NCI-H1092 treated with DMSO at 0.1 percent for 48 hours (cell line): ENCODE results near the gene RAN.
"Not testable (repeated sequence)": the region's sequence is repeated elsewhere in the genome, so short reads cannot be mapped to it uniquely, and the experiment has no call there.

Experiments
- DNase-seq: peaks from one replicate; lab custom pipeline; 2025; lab: John Stamatoyannopoulos, UW

RAN gene

DNA sequence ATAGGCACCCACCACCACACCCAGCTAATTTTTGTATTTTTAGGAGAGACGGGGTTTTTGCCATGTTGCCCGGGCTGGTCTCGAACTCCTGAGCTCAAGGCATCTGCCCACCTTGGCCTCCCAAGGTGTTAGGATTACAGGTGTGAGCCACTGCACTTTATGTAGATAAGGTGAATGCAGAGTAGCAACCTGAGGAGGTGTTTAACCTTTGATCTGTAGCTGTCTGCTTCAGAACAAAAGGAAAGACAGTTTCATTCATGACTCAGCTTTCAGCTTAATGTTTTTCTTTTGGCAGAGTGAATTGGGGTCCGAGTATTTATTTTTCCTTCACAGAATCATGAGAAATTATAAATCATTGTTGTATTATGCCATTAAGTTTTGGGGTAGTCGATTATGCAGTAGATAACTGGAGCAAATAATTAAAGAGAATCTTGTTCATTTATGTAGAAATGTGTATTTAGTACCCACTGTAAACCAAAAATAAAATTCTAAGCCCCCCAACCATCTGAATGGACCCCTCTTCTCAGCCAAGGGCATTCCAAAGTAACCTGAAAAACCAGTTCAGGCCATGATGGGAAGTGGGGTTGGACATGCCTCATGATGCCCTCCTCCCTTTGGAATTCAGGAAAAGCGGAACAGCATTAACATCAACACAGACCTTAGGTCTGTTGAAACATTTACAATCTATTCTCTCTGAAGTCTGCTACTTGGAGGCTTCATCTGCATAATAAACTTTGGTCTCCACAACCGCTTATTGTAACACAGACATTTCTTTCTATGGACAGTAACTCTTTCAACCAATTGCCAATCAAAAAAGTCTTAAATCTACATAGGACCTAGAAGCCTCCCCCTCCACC, 22.1 kb upstream of the RAN start:
- DNase-seq: no peak

DNA sequence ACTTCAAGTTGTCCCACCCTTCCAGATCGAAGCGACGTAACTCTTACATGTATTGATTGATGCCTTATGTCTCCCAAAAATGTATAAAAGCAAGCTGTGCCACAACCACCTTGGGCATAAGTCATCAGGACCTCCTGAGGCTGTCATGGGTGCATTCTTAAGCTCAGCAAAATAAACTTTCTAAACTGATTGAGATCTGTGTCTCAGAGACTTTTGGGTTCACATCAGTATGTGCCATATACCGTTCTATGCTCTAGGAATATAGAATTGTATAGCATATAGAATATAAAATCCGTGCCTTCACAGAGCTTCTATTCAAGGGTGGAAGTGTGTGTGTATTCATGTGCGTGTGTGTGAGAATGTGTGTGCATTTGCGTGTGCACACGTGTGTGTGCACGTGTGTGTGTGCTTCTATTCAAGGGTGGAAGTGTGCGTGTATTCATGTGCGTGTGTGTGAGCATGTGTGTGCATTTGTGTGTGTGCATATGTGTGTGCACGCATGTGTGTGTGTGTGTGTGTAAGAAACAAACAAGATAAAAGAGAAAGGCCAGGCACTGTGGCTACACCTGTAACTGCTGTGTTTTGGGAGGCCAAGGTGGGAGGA, 21.3 kb upstream of the RAN start:
- no peak for DNase-seq

DNA sequence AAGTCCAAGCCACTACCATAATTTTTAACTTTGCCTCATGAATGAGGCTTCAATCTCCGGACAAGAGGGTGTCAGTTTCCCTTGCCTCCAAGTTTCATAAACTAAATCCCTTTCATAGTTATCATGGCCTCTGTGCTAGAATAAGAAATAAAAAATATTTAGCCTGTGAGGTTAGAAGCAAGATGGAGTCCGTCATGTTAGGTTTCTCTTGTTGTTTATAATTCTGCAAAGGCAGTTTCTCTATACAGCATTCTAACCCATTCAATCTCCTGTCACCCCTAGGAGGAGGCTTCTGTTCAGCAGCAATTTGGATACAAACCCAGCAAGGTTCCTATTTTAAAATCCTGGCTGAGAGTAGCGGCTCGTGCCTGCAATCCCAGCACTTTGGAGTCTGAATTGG, 15.8 kb upstream of the RAN start:
- DNase-seq: no peak

DNA sequence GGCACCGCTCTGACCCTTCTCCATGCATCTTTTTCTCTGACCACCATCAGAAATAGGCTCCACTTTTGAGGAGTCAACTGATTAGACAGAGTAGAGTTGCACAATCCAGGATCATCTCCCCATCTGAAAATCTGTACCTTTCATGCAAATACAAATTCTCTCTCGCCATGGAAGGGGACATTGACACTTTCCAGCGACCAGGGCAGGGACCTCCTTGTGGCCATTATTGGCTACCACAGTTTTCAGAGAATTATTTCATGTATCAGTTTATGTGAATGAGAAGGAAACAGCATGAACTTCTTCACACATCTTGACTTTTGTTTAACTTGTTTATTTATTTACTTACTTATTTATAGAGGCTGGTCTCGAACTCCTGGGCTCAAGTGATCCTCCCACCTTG, 13.8 kb upstream of the RAN start:
- no peak for DNase-seq

DNA sequence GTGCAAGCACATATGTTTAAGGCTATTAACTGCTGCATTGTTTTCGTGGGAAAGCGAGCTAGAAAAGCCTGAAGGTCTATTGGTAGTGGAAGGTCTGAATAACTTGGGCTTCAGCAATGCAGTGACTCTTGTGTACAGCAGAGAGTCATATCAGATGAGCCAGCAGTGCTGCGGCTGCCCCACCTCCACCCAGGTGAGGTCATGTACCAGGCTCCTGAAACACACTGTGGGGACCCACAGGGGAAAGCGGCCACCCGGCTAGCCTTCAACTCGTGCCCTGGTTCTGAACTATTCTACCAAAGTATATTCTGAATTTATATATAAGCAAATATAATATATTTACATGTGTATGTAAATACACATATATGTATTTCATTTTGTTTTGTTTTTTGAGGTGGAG, 12.7 kb upstream of the RAN start:
- no peak for DNase-seq

DNA sequence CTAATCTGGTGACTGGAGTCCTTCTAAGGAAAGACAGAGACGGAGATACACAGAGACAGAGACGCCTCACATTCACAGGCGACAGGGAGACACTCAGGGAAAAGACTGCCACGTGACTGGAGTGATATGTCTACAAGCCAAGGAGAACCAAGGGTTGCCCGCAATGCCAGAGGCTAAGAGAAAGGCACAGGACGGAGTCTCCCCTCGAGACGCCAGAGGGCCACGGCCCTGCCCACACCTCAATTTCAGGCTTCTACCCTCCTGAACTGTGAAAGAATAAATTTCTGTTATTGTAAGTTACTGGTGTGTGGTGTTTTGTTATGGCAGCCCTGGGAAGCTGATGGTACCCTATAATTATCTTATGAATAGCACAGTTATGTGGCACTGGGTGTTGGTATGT, 11.6 kb upstream of the RAN start:
- DNase-seq: no peak

DNA sequence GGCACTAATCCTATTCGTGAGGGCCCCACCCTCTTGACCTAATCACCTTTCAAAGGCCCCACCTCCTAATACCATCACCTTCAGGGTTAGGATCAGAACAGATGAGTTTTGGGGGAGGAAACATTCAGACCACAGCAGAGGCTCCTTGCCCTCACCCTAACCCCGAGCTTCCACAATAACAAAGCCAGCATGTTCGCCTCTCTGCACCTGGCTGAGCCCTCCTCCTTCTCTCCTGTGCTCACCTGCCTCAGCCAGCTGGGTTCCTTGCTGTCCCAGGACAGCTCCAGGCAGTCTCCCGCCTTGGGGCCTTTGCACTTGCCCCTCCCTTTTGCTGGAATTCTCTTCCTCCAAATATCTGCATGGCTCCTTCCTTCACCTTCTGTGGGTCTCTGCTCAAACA, 9.7 kb upstream of the RAN start:
- no peak for DNase-seq

DNA sequence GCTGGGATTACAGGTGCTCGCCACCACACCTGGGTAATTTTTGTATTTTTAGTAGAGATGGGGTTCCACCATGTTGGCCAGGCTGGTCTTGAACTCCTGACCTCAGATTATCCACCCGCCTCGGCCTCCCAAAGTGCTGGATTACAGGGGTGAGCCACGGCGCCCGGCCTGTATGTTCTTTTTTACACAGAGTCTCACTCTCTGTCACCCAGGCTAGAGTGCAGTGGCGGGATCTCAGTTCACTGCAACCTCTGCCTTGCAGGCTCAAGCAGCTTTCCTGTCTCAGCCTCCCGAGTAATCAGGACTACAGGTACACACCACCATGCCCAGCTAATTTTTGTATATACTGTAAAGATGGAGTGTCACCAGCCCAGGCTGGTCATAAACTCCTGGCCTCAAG, 9.1 kb upstream of the RAN start:
- not testable (repeated sequence) for DNase-seq

DNA sequence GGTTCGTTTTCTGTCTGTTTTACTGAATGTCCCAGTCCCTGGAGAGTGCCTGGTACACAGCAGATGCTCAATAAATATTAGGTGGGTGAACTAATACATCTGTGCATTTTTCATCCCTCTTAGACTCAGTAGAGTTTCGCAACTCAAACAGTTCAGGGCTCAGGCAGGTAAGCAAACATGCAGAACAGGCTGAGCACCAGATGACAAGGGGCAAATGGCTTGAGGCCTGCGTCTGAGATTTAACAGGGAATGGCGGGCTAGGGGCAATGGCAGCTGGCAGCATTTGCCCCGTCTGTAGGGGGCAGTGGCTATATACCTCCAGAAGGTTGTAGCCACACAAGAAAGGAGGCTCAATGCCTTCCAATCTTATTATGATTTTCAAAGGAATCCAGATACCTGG, 8.6 kb upstream of the RAN start:
- DNase-seq: no peak

DNA sequence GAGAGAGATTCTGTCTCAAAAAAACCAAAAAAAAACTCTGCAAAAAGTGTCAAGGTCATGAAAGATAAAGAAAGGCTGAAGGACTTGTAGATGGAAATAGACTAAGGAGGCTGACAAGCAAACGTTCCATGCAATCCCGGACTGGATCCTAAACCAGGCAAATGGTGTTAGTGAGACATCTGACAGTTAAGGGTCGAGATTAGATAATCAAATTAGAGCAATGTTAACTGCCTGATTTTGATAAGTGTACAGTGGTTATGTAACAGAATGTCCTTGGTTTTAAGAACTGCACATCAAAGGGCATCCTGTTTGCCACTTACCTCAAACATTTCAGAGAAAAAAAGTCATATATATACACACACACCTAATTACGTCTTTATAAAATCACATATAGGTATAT, 3.5 kb upstream of the RAN start:
- DNase-seq: no peak

DNA sequence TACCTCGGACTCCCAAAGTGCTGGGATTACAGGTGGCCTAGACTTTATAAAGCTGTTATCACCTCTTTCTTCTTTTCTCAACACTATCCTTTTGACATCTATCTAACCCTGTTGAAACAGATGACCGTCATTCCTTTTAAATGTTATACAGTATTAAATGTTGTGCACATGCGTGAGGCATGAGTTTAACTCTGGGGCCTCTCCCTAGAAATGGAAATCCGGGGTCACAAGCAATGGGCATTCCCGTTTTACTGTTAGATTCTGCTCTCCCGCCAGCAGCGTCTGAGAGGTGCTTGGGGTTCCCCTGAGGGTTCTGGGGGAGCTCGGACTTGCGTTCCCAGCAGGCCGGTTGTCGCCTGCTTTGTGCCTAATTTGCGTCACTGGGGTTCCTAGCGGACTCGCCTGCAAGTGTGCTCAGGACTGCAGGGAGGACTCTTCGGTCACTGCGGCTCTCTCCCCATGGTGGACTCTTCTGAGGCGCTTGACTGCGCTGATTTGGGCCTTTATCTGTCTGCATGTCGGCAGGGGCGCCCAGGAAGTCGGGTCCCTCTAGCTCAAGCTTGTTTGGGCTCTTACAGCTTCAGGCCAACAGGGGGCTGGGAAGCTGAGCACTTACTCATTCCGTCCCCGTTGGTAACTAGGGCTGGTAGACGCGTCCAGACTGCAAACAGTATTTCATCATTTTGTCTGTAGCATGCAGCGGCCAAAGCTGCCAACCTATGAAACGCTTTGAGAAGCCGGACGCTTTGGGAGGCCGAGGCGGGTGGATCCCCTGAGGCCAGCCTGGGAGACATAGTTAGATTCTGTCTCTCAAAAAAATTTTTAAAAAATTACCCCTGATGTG, 1.2 kb upstream of the RAN start:
- peak; percentile 51 for DNase-seq

DNA sequence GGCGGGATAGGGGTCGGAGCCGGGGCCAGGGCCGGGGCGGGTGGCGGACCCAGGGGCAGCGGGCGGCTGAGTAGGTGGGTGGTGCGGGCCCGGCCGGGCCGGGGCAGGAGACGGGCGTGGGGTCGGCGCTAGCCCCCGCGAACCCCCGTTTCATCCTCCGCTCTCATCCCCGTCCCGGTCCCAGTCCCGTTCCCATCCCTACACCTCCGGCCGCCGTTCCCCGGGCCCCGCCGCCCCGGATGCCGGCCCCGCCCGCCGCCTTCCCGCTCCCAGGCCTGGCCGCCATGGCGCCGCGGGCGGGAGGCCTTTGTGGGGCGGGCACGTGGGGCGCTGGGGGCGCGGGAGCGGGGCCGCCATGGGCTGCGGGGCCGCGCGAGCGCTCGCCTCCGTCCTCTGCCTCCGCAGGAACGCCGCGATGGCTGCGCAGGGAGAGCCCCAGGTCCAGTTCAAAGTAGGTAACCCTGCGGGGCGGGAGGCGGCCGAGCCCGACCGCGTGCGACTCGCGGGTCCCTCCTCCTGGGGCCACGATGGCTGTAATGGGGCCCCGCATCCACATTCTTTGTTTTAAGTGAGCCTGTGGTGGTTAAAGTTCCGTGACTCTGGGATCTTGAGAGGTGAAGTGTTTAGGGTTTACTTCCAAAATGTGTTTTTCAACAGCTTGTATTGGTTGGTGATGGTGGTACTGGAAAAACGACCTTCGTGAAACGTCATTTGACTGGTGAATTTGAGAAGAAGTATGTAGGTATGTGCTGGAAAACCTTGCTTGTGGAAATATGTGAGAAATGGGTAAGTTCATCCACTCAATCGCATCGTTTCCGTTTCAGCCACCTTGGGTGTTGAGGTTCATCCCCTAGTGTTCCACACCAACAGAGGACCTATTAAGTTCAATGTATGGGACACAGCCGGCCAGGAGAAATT, 572 bp downstream of the RAN start:
- DNase-seq: peak; percentile 20

DNA sequence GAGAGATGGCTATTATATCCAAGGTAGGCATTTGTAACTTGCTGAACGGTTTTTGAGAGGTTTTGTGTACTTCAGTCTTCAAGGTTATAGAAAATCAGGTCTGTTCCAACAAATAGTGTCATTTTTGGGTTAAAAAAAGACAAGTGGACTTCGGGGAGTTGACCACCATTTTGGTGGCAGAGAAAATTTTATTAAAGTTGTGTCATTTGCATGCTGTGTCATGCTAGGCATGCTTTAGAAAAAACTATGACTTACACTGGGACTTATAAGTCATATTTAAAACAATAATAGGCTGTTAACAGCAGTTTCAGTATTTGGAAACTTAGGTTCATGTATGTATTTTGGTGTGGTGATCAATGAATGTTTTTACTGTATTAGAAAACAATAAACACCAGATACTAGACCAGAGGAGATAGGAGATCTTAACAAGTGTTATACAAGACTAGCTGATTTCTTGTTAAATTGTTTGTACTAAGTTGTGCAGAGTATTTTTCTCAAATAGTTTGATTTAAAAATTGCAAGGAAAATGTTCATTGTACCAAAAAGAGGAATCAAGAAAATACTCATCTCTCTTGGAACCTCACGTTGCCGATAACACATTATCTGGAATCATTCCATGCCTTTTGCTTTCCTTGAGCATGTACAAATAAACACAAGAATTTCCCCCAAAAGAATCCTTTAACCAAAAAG, 1.4 kb downstream of the RAN start:
- DNase-seq: no peak

DNA sequence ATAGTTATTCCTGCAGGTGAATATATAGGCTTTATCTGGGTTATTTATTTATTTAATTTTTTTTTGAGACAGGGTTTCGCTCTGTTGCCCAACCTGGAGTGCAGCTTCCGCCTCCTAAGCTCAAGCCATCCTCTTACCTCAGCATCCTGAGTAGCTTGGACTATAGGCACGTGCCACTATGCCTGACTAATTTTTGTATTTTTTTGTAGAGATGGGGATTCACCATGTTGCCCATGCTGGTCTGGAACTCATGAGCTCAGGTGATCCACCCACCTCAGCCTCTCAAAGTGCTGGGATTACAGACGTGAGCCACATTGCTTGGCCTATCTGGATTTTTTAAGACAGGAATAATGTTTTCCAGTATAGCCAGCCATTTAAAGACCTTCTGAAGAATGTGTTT, 2.0 kb downstream of the RAN start:
- no peak for DNase-seq

DNA sequence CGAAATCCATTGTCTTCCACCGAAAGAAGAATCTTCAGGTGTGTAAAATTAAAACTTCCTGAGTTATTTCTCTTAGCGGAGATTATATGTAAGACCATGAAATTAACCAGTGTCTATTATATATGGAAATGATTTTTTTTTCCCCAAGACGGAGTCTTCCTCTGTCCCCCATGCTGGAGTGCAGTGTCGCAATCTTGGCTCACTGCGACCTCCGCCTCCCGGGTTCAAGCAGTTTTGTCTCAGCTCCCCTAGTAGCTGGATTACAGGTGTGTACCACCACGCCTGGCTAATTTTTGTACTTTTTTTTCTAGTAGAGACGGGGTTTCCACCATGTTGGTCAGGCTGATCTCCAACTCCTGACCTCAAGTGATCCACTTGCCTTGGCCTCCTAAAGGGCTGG, 2.8 kb downstream of the RAN start:
- no peak for DNase-seq

DNA sequence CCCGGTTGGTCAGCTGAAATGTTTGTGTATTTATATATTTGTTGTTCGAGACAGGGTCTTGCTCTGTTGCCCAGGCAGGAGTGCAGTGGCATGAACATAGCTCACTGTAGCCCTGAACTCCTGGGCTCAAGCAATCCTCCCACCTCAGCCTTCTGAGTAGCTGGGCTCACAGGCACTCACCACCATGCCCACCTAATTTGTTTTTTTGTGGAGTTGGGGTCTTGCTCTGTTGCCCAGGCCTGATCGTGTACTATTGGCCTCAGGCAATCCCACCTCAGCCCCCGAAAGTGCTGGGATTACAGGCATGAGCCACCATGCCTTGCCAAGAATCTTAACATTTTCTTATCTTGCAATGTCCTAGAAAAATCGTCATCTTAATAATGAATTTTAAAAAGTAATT, 3.3 kb downstream of the RAN start:
- DNase-seq: no peak

DNA sequence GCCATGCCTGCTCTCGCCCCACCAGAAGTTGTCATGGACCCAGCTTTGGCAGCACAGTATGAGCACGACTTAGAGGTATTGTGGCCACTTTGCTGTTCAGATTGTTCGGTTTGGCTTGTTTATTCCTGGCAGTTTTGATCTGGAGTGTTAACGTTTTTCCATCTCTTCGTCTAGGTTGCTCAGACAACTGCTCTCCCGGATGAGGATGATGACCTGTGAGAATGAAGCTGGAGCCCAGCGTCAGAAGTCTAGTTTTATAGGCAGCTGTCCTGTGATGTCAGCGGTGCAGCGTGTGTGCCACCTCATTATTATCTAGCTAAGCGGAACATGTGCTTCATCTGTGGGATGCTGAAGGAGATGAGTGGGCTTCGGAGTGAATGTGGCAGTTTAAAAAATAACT, 3.8 kb downstream of the RAN start:
- DNase-seq: not testable (repeated sequence)

DNA sequence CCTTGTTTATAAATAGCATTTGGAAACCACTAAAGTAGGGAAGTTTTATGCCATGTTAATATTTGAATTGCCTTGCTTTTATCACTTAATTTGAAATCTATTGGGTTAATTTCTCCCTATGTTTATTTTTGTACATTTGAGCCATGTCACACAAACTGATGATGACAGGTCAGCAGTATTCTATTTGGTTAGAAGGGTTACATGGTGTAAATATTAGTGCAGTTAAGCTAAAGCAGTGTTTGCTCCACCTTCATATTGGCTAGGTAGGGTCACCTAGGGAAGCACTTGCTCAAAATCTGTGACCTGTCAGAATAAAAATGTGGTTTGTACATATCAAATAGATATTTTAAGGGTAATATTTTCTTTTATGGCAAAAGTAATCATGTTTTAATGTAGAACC, 4.4 kb downstream of the RAN start:
- DNase-seq: no peak

DNA sequence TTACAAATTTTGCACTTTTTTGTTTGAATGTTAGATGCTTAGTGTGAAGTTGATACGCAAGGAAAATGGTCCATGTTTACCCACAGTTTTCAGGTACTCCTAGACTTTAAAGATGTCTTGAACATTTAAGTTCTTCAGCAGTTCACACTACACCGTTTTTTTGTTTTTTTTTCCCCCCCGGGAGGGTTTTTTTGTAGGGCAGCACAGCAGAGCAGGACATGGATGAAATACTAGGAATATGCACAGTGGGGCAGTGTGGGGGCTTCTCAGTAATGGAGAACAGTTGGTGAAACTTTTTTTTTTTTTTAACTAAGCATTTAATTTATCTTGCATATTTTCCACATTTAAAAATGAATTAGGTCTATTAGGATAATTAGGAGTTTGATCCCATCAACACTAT, 4.9 kb downstream of the RAN start:
- no peak for DNase-seq

DNA sequence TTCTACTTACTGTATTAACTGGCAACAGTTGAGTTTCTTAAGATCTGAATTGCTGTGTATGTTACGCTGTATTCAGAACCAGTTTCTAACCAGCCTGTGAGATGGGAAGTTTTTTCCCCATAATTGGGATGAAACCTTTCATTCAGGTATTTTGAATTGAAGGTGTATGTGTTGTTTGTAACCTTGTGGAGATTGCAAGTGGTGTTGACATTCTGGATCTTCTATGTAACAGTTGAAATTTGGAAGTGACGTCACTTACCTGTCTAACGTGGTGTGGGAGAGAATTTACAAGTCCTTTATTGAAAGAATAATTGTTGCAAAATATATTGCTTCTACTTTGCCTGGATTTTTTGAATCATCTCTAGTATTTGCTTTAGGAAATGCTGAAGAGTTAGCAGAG, 5.5 kb downstream of the RAN start:
- DNase-seq: no peak
